8988T (cell line): Measurements from ENCODE around the gene ASXL1.

ENCODE experiments used
- DNase-seq: peaks from one replicate; pipeline ENCODE4 v3.0.0; 2011

The ASXL1 gene

GRCh38 chr20:32442630-32443373, 84.7 kb downstream of the ASXL1 start:
- DNase-seq: no peak

GRCh38 chr20:32443386-32443974, 85.3 kb downstream of the ASXL1 start:
- DNase-seq: no peak

GRCh38 chr20:32444474-32445220, 86.5 kb downstream of the ASXL1 start:
- DNase-seq: no peak

GRCh38 chr20:32445539-32446273, 87.6 kb downstream of the ASXL1 start:
- no peak for DNase-seq

DNA sequence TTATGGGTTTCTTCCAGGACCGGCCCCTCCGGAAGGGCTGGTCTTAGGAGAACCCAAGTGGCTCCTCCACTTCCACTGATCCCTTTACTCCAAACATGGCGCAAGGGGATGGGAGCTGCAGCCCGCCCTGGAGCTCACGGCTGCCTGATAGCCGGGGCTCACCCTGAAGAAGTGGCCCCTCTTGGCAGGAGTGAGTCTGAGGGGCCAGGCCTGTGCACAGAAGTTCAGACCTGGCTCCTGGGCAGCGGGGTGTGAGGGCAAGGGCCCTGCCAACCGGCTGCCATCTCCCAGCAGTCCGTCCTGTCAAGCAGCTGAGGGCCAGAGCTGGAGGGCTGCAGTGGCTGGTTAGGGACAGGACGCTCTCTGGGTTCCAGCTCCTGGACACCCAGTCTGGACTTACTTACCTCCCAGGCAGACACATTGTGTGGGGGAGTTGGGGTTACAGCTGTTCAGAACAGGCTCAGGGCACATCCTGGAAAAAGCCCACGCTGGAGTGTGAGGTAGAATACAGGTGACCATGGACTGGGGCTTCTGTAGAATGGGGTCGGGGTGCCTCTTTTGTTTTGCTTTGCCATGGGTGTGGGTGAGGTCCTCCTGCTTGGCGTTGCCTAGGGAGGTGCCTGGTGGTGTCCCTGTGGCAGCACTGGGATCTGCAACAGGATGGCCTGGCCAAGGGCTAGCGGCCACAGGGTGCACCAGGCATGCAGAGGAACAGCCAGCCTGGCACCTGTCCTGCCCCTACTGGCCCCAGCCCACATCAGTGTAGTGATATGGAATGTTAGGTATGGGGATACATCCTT, 88.4 kb downstream of the ASXL1 start:
- no peak for DNase-seq

- DNase-seq: no peak
Observed at GRCh38 chr20:32447136-32448027, 89.3 kb downstream of the ASXL1 start.

- DNase-seq: no peak
Observed at GRCh38 chr20:32448306-32449056, 90.3 kb downstream of the ASXL1 start.

- no peak for DNase-seq
Observed at GRCh38 chr20:32449057-32449889, 91.1 kb downstream of the ASXL1 start.

DNA sequence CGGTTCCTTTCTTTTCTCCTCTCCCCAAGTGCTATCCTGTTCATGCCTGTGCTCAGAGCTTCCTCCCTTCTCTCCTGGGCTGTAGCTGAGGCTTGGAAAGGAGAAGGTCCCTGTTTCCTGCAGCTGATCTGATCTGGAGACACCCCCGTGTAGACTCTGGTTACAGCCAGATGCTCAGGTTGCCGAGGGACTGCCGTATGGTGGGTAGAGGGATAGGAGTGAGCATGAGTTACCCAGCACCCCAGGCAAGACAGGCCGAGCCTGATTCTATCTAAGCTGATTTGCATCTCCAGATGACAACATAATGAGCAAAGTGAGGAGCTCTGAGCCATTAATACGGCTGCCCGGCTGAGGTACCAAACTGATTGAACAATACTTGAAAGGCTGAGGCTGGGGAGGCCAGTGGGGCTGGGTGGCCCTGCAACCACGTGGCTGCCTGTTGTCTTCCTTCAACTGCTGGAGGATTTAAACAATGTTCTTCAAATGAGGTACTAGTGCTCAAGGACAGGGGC, 91.8 kb downstream of the ASXL1 start:
- DNase-seq: no peak

- no peak for DNase-seq
Observed at GRCh38 chr20:32450484-32451061, 92.4 kb downstream of the ASXL1 start.

GRCh38 chr20:32451340-32451681, 93.2 kb downstream of the ASXL1 start:
- DNase-seq: no peak

DNA sequence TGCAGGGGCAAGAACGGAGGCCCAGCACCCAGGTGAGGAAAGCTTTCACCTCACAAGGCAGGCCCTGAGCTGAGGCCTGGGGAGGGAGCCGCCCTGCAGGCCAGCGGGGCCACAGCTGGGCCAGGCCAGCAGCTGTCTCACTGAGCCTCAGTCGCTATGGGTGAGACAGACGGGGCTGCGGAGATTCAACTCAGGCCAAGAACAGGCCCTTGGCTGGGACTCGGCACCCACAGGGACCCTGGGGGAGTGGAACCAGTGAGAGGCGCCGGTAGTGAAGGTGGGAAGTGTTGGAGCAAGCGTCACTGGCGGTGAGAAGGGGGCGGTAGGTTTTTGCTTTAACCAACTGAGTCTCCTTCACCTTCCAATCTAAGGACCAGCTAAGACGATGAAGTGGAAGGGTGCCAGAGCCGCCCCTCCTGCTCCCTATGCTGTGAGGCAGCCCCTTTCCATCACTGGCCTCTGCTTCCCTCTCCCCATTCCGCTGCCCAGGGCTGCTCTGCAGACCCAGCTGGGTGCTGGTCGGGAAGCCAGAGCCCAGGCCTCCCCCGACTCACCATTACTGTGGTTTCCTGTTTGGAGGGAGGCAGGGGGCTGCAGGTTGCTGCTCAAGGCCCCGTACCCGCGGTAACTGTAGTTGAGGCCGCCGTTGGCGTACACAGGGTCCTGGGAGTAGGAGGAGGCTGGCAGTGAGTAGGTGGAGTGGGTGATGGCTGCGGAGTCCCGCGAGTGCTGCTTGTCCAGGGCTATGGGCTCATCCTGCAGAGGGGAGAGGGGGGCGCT, 93.7 kb downstream of the ASXL1 start:
- DNase-seq: no peak

- DNase-seq: no peak
Observed at GRCh38 chr20:32452776-32453466, 94.8 kb downstream of the ASXL1 start.

DNA sequence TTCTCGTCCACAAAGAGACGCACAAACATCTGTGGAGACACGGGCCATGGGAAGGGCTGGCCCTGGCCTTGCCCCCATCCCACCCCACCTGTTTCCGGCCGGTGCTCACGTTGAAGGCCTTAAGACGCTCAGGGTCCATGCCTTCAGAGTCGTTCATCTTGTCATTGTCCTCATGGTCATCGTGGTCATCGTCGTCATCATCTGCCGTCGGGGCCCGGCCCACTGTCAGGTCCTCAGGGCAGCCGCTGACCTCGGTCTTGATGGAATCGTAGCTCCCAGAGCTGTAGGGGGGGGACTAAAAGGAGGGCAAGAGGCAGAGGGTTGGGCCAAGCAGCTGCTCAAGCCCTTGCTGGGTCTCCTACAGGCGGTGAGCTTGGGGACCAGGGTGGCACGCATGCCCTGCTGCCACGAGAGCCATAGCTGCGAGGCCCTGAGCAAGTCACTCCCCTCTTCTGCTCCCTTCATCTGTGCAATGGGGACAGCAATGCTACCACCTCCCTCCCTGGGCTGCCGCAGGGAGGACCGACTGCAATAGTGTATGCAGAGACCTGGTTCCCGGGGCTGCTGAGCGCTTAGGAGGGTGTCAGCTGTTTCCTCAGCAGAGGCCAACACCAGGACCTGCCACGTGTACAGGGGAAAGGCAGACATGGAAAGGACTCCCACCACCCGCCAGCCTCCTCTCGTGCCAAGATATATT, 95.5 kb downstream of the ASXL1 start:
- DNase-seq: no peak

DNA sequence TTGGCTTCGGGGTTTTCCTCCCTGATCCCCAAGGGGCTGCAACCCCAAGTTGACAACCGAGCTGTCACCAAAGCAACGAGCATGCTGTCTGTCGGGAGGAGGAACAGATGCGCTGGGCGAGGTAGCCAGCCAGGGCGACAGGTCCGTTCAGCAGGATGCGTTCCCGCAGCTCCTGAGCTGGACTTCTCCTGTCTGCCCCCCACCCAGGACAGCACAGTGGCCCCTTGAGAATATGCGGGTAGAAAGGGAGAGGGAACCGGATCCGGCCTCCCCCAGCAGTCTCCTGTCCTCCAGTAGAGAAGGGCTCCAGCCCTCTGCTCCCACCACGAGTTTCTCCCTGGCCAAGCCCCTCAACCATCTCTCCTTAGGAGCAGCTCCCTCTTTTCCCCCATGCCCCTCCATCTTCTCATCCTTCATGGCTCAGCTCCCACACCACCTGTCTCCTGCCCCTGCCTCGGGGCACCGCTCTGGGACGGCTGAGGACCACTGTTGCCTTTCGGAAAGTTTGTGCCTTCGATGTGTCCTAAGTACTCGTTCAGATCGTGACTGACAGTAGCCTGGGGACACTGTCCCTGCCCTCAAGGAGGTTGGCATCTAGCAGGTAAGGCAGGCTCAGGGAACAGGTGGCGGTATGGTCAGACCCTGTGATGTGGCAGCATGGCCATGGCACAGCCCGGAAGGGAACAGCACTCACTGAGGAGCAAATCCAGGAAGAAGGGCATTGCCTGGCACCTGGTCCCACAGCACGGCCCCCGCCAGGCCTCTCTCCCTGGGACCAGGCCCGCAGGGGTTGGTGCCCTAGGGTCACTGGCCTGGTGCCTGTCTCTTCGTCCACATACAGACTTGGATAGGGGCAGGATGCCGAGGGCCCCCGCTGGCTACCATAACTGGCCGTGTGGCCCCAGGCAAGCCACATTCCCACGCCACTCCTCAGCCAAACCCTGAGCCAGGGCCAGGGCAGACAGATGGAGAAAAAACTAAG, 96.3 kb downstream of the ASXL1 start:
- no peak for DNase-seq
